Stimulated activated CD4-positive, alpha-beta T cell treated with anti-CD3 and anti-CD28 coated beads, Interleukin-2, amount 100 ng/mL, for 48 hours (primary cell): Measurements from ENCODE around the gene SEMA6A.
"Not testable (repeated sequence)": the region's sequence is repeated elsewhere in the genome, so short reads cannot be mapped to it uniquely, and the experiment has no call there.

Experiments used
- DNase-seq, 2 donors: peaks; one replicate each; pipeline ENCODE4 v3.0.0-alpha.2; 2020

SEMA6A gene

GRCh38 chr5:116546033-116546742, 28.4 kb downstream of the SEMA6A start:
- no peak for DNase-seq

GRCh38 chr5:116545465-116545864, 29.2 kb downstream of the SEMA6A start:
- not testable (repeated sequence) for DNase-seq

- no peak for DNase-seq
These were observed 29.9 kb downstream of the SEMA6A start for GRCh38 chr5:116544531-116545241.

- no peak for DNase-seq
These were observed 31.1 kb downstream of the SEMA6A start for GRCh38 chr5:116543501-116543900.

GRCh38 chr5:116542619-116543018, 32.0 kb downstream of the SEMA6A start:
- DNase-seq, result no peak

GRCh38 chr5:116539222-116539621, 35.4 kb downstream of the SEMA6A start:
- DNase-seq, result no peak

- no peak for DNase-seq
These were observed 38.1 kb downstream of the SEMA6A start for GRCh38 chr5:116536316-116537083.

GRCh38 chr5:116534964-116535651, 39.5 kb downstream of the SEMA6A start:
- DNase-seq, result no peak

- DNase-seq, result no peak
These were observed 41.7 kb downstream of the SEMA6A start for GRCh38 chr5:116532762-116533525.

GRCh38 chr5:116531635-116532034, 43.0 kb downstream of the SEMA6A start:
- no peak for DNase-seq

- DNase-seq, result no peak
These were observed 43.5 kb downstream of the SEMA6A start for GRCh38 chr5:116531117-116531516.

- DNase-seq, result no peak
These were observed 44.3 kb downstream of the SEMA6A start for GRCh38 chr5:116530276-116530675.

GRCh38 chr5:116529615-116530014, 45.0 kb downstream of the SEMA6A start:
- DNase-seq, result no peak

GRCh38 chr5:116528519-116529234, 45.9 kb downstream of the SEMA6A start:
- DNase-seq, result no peak

- no peak for DNase-seq
These were observed 47.0 kb downstream of the SEMA6A start for GRCh38 chr5:116527582-116527981.

- no peak for DNase-seq
These were observed 48.9 kb downstream of the SEMA6A start for GRCh38 chr5:116525674-116526073.

- DNase-seq, result no peak
These were observed 49.7 kb downstream of the SEMA6A start for GRCh38 chr5:116524966-116525365.

- DNase-seq, result no peak
These were observed 50.3 kb downstream of the SEMA6A start for GRCh38 chr5:116524051-116524904.

GRCh38 chr5:116523182-116523581, 51.4 kb downstream of the SEMA6A start:
- not testable (repeated sequence) for DNase-seq

- no peak for DNase-seq
These were observed 52.1 kb downstream of the SEMA6A start for GRCh38 chr5:116522356-116523136.
